H1 (cell line): ENCODE measurements around the gene TM9SF2. TPM values are rescaled to one million over a fixed set of nuclear protein-coding genes. Genes with fewer than 3 reads are reported as not detected.

Experiments used
- CTCF ChIA-PET: fragments of 300-600 bp; sonication (Branson Sonifier 250); formaldehyde crosslinking; loops from one replicate; lab custom pipeline; 2021; ENCODE audit not compliant: partially characterized antibody; lab: Charles Lee
- POLR2A ChIA-PET: fragments of 300-600 bp; sonication (Branson Sonifier 250); formaldehyde crosslinking; loops from one replicate; lab custom pipeline; 2021; ENCODE audit warnings: inconsistent platforms; ENCODE audit not compliant: partially characterized antibody; lab: Charles Lee
- DNase-seq, 2 experiments: peaks; one replicate each; pipeline versions ENCODE4 v3.0.0 to v3.0.0-alpha.2; 2010 to 2022; ENCODE audit warnings: low spot score in 2 of 2, low read depth in 1 of 2, mixed read lengths in 1 of 2
- FAIRE-seq: peaks from 2 replicates; lab custom pipeline; 2011; peaks lifted over from hg19 to GRCh38; lab: Jason Lieb, UNC
- H2AFZ ChIP-seq: 2 replicates; pipeline ENCODE4 v1.8.1; 2012; ENCODE audit warnings: low read length, inconsistent platforms
- H2AK5ac ChIP-seq: 2 replicates; pipeline ENCODE4 v1.6.1; 2013; ENCODE audit warnings: low read depth, low read length
- H2BK120ac ChIP-seq: replicated peaks from 2 replicates; pipeline ENCODE3; 2013; ENCODE audit warnings: low read depth, low read length, inconsistent platforms
- H2BK12ac ChIP-seq: 2 replicates; pipeline ENCODE4 v1.6.1; 2013; ENCODE audit warnings: low read depth, low read length
- H2BK15ac ChIP-seq: 2 replicates; pipeline ENCODE4 v1.6.1; 2013; ENCODE audit warnings: low read length
- H2BK20ac ChIP-seq: 2 replicates; pipeline ENCODE4 v1.6.1; 2013; ENCODE audit warnings: low read length
- H2BK5ac ChIP-seq: 2 replicates; pipeline ENCODE4 v1.6.1; 2013; ENCODE audit warnings: low read depth, low read length
- H3K14ac ChIP-seq: 2 replicates; pipeline ENCODE4 v1.6.1; 2013; ENCODE audit warnings: inconsistent platforms; ENCODE audit not compliant: insufficient read length
- H3K18ac ChIP-seq: 2 replicates; pipeline ENCODE4 v1.6.1; 2013; ENCODE audit warnings: low read length; ENCODE audit errors: extremely low read depth
- H3K23ac ChIP-seq: 2 replicates; pipeline ENCODE4 v1.6.1; 2013; ENCODE audit warnings: inconsistent platforms; ENCODE audit not compliant: insufficient read length
- H3K23me2 ChIP-seq: 2 replicates; pipeline ENCODE4 v1.6.1; 2013; ENCODE audit warnings: low read depth, low read length
- H3K27ac ChIP-seq: 2 replicates; pipeline ENCODE4 v1.6.1; 2011; ENCODE audit warnings: low read depth, low read length, inconsistent platforms
- H3K27me3 ChIP-seq, 4 experiments: replicated peaks in 1 of 4; 1 replicate in 1 of 4; 2 replicates in 3 of 4; pipeline versions ENCODE4 v1.6.1 to v1.8.1; 2011 to 2013; ENCODE audit warnings: low read length in 3 of 4, mild to moderate bottlenecking in 3 of 4, inconsistent platforms in 2 of 4, mixed read lengths in 2 of 4, moderate library complexity in 1 of 4; ENCODE audit not compliant: control insufficient read depth in 3 of 4, insufficient read depth in 3 of 4; ENCODE audit errors: extremely low read depth in 1 of 4
- H3K36me3 ChIP-seq, 4 experiments: 2 replicates each; pipeline versions ENCODE4 v1.6.1 to v1.8.1; 2011 to 2013; ENCODE audit warnings: mild to moderate bottlenecking in 4 of 4, low read length in 3 of 4, moderate library complexity in 2 of 4, control low read depth in 1 of 4, inconsistent platforms in 1 of 4; ENCODE audit not compliant: insufficient read depth in 4 of 4, control insufficient read depth in 2 of 4
- H3K4ac ChIP-seq: replicated peaks from 2 replicates; pipeline ENCODE3; 2013; ENCODE audit warnings: low read length, low read depth, mixed read lengths, inconsistent platforms; ENCODE audit not compliant: insufficient read length
- H3K4me1 ChIP-seq, 4 experiments: replicated peaks in 1 of 4; 1 replicate in 1 of 4; 2 replicates in 3 of 4; pipeline versions ENCODE4 v1.6.1 to v1.8.1; 2011 to 2013; ENCODE audit warnings: low read length in 3 of 4, inconsistent platforms in 2 of 4, mixed read lengths in 1 of 4; ENCODE audit not compliant: insufficient read depth in 4 of 4, control insufficient read depth in 3 of 4
- H3K4me2 ChIP-seq, 2 experiments: 2 replicates each; pipeline versions ENCODE4 v1.6.1 to v1.8.1; 2011 to 2013; ENCODE audit warnings: low read depth in 2 of 2, low read length in 2 of 2, control low read depth in 1 of 2, inconsistent platforms in 1 of 2, mild to moderate bottlenecking in 1 of 2; ENCODE audit not compliant: insufficient read depth in 1 of 2
- H3K4me3 ChIP-seq, 4 experiments: fragments of 200-600, 300-600 bp in 1 of 4; sonication (generic), shearing (Covaris generic), sonication (Bioruptor Twin) in 1 of 4; 2 replicates each; pipeline versions ENCODE4 v1.5.1 to v1.8.1; 2011 to 2016; ENCODE audit warnings: low read length in 4 of 4, low read depth in 3 of 4, control low read depth in 2 of 4, inconsistent platforms in 2 of 4, mild to moderate bottlenecking in 2 of 4, mixed read lengths in 1 of 4, moderate library complexity in 1 of 4; ENCODE audit not compliant: insufficient read depth in 2 of 4; ENCODE audit errors: extremely low read depth in 1 of 4
- H3K56ac ChIP-seq: replicated peaks from 2 replicates; pipeline ENCODE3; 2013; ENCODE audit warnings: low read depth, mild to moderate bottlenecking, mixed read lengths, low read length, inconsistent platforms; ENCODE audit not compliant: insufficient read length
- H3K79me1 ChIP-seq: 2 replicates; pipeline ENCODE4 v1.6.1; 2013; ENCODE audit warnings: low read depth, low read length, control low read depth
- H3K79me2 ChIP-seq, 2 experiments: 2 replicates each; pipeline versions ENCODE4 v1.6.1 to v1.8.1; 2012 to 2013; ENCODE audit warnings: low read length in 2 of 2, mild to moderate bottlenecking in 2 of 2, inconsistent platforms in 1 of 2; ENCODE audit not compliant: insufficient read depth in 2 of 2, control insufficient read depth in 1 of 2
- H3K9ac ChIP-seq, 4 experiments: replicated peaks in 1 of 4; 1 replicate in 1 of 4; 2 replicates in 3 of 4; pipeline versions ENCODE4 v1.6.1 to v1.8.1; 2011 to 2013; ENCODE audit warnings: low read depth in 3 of 4, low read length in 3 of 4, control low read depth in 2 of 4, mild to moderate bottlenecking in 2 of 4, moderate library complexity in 2 of 4, inconsistent platforms in 1 of 4; ENCODE audit errors: extremely low read depth in 1 of 4
- H3K9me3 ChIP-seq, 2 experiments: 2 replicates each; pipeline versions ENCODE4 v1.6.1 to v1.8.1; 2012 to 2013; ENCODE audit warnings: mild to moderate bottlenecking in 2 of 2, moderate library complexity in 2 of 2, control low read depth in 1 of 2, inconsistent platforms in 1 of 2, low read depth in 1 of 2, low read length in 1 of 2, mixed read lengths in 1 of 2; ENCODE audit not compliant: insufficient read depth in 2 of 2
- H4K20me1 ChIP-seq, 2 experiments: replicated peaks in 1 of 2; 2 replicates each; pipeline versions ENCODE3 to v1.8.1; 2011 to 2013; ENCODE audit warnings: inconsistent platforms in 2 of 2, low read length in 2 of 2, mild to moderate bottlenecking in 1 of 2; ENCODE audit not compliant: insufficient read depth in 2 of 2, control insufficient read depth in 1 of 2
- H4K5ac ChIP-seq: 2 replicates; pipeline ENCODE4 v1.6.1; 2013; ENCODE audit warnings: low read length, low read depth, mixed read lengths, inconsistent platforms; ENCODE audit not compliant: insufficient read length
- H4K8ac ChIP-seq: 2 replicates; pipeline ENCODE4 v1.8.0; 2013; ENCODE audit warnings: mild to moderate bottlenecking, moderate library complexity, low read length, inconsistent platforms; ENCODE audit not compliant: insufficient read depth; ENCODE audit errors: extremely low read depth
- H4K91ac ChIP-seq: replicated peaks from 2 replicates; pipeline ENCODE3; 2013; ENCODE audit warnings: low read length, mixed read lengths, inconsistent platforms; ENCODE audit not compliant: insufficient read length
- KDM1A ChIP-seq: fragments of 200-600, 300-600 bp; sonication (generic); IDR thresholded peaks from 2 replicates; pipeline ENCODE4 v1.7.1; 2016; ENCODE audit warnings: mild to moderate bottlenecking, low read length, borderline replicate concordance
- MAFK ChIP-seq: IDR thresholded peaks from 2 replicates; pipeline ENCODE4 v1.6.1; 2012; ENCODE audit warnings: low read depth, mild to moderate bottlenecking, improper control_type of control experiment, low read length
- SP2 ChIP-seq: IDR thresholded peaks from 2 replicates; pipeline ENCODE4 v1.6.1; 2012; ENCODE audit warnings: mild to moderate bottlenecking, low read length, inconsistent platforms
- SP4 ChIP-seq: IDR thresholded peaks from 2 replicates; pipeline ENCODE4 v1.6.1; 2012; ENCODE audit warnings: low read length, inconsistent platforms
- SRF ChIP-seq: IDR thresholded peaks from 2 replicates; pipeline ENCODE4 v1.6.1; 2011; ENCODE audit warnings: mild to moderate bottlenecking, low read depth, low read length, moderate library complexity
- WGBS, 2 experiments: shearing (Covaris generic) in 1 of 2; methylation state at CpG; one replicate each; pipeline versions ENCODE4 v1.1.6 to v1.1.7; 2013 to 2015; ENCODE audit warnings: low lambda C conversion rate in 2 of 2, mixed read lengths in 2 of 2, inconsistent platforms in 1 of 2, low coverage in 1 of 2, missing lambda C conversion rate in 1 of 2; ENCODE audit not compliant: insufficient replicate concordance in 2 of 2, insufficient coverage in 1 of 2, insufficient read length in 1 of 2; ENCODE audit errors: extremely low coverage in 1 of 2, missing lambda C conversion rate in 1 of 2; 5-methylcytosine and 5-hydroxymethylcytosine counted together
- polyA plus RNA-seq, 7 experiments: library from polyadenylated mRNA; depleted of rRNA in 3 of 7; stranded (reverse) in 5 of 7; unstranded in 2 of 7; fragments of >200 nt in 5 of 7; fragments of 200-250 nt in 2 of 7; gene quantifications; 1 replicate in 5 of 7; 2 replicates in 1 of 7; 4 replicates in 1 of 7; pipeline versions ENCODE4 v1.2.1 to v1.2.3, GENCODE V29; 2011 to 2013; ENCODE audit warnings: missing spikeins in 2 of 7, mixed read lengths in 2 of 7
- total RNA-seq: library from RNA; stranded (reverse); fragmentation: NEBNext Ultra II Directional; extraction: Animal tissue kit (Norgen Biotek cat#: 25700); gene quantifications from 2 replicates; pipeline ENCODE4 v1.2.1, GENCODE V29; 2021

The TM9SF2 gene
- total and polyA plus RNA-seq, 2 of the 8 experiments (the other 6 are each of a cell fraction or from before 2014, with no cell fraction given), result 68.0 to 101 TPM

DNA sequence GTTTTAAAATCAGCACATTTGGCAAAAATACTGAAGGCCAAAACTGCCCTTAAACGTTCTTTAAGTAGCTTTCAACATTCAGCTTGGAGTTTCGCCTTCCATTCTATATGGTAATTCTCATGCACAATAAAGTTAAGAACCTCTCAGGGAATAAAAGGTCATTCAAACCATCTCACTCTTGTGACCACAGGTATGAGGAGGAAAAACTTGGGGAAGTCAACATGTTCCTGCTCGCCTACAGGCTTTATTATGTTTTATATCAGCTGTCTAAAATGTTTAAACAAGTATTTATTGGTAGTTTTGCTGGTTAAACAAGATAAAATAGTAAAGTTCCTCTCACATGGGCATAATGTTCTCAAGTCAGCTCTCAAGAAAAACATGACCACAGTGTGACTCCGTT is 19.9 kb upstream of the TM9SF2 start:
- Histone ChIP-seq H3K79me1 (no peaks in the 10 kb centered on the region), H3K4ac (no peak overlapping the region), H3K27me3 (no peaks in the 10 kb centered on the region), H4K91ac (no peak overlapping the region), H2BK5ac (no peak overlapping the region), H3K79me2 (no peaks in the 10 kb centered on the region), H2AK5ac (no peak overlapping the region), H3K18ac (no peak overlapping the region), H2BK20ac (no peak overlapping the region), H3K36me3 (no peaks in the 10 kb centered on the region), H3K56ac (no peak overlapping the region), H2AFZ (no peak overlapping the region), H3K4me1 (peaks cover 0 to 4% (median 2%) of the 10 kb centered on the region in 4 experiments; a peak in 4 of 7 replicates), H3K27ac (no peak overlapping the region), H2BK120ac (no peak overlapping the region), H3K14ac (no peak overlapping the region), H2BK15ac (no peak overlapping the region), H2BK12ac (no peak overlapping the region), H3K9ac (no peak overlapping the region), H4K20me1 (no peaks in the 10 kb centered on the region), H4K8ac (no peak overlapping the region), H3K23me2 (peaks cover 7% of the 10 kb centered on the region; the same call in 1 of the 2 replicates), H3K4me2 (no peak overlapping the region), H3K9me3 (no peaks in the 10 kb centered on the region), H3K23ac (no peak overlapping the region), H3K4me3 (no peak overlapping the region), H4K5ac (no peak overlapping the region)
- TF ChIP-seq SRF (no peak), SP2 (no peak), MAFK (no peak), KDM1A (no peak), SP4 (no peak)
- ChIA-PET CTCF (interaction anchor here (0.8 to 3.8 kb wide), 3 partner anchors 25 to 106 kb away, joined by 3 to 12 read pairs (median 3); no protein-coding TSS in a partner anchor), POLR2A (no interaction called here)
- no peak for FAIRE-seq
- no peak for DNase-seq
- WGBS, 2 experiments, result 89% methylated on average over 4 of the region's 4 CpGs; no CpG with 5 or more reads in 1 of the 2 experiments
